GM12892 (cell line): Measurements from ENCODE around the gene SYTL4.
"Not testable (repeated sequence)": the region's sequence is repeated elsewhere in the genome, so short reads cannot be mapped to it uniquely, and the experiment has no call there.

Experiments used
- POLR2A ChIP-seq: IDR thresholded peaks from 2 replicates; pipeline ENCODE4 v1.6.1; 2011; ENCODE audit warnings: low read depth, low read length, control low read depth
- POLR2AphosphoS5 ChIP-seq: IDR thresholded peaks from 2 replicates; pipeline ENCODE4 v1.6.1; 2011; ENCODE audit warnings: low read depth, low read length, control low read depth

- not testable (repeated sequence) for TF ChIP-seq POLR2A, POLR2AphosphoS5
Measured at GRCh38 chrX:100769439-100769838, 37.5 kb upstream of the SYTL4 start.
